Body of pancreas (tissue), 4 donors: Measurements from ENCODE around the gene ANKRD45. TPM values are rescaled to one million over a fixed set of nuclear protein-coding genes. Genes with fewer than 3 reads are reported as not detected.

ENCODE experiments used
- ATAC-seq: fragments of 150-250 bp; one replicate; pipeline ENCODE4 v1.9.1; 2016
- DNase-seq, 4 donors: peaks; one replicate each; pipeline ENCODE4 v3.0.0-alpha.2; 2019
- H3K27ac ChIP-seq, 4 donors: fragments of 200-600 bp; sonication (generic); 1 replicate in 3 of 4; 2 replicates in 1 of 4; pipeline versions ENCODE4 v1.5.1 to v1.6.1; 2016 to 2019; ENCODE audit warnings: mild to moderate bottlenecking in 1 of 4, mixed read lengths in 1 of 4, moderate library complexity in 1 of 4
- H3K27me3 ChIP-seq, 2 donors: fragments of 200-600 bp; sonication (generic); one replicate each; pipeline ENCODE4 v1.6.0; 2016; ENCODE audit warnings: mild to moderate bottlenecking in 1 of 2
- H3K36me3 ChIP-seq, 2 donors: fragments of 200-600 bp; sonication (generic); replicated peaks in 1 of 2; 2 replicates each; pipeline ENCODE4 v1.5.1; 2016; ENCODE audit warnings: low read depth in 2 of 2; ENCODE audit not compliant: insufficient read depth in 1 of 2
- H3K4me1 ChIP-seq: fragments of 200-600 bp; sonication (generic); one replicate; pipeline ENCODE4 v1.6.0; 2016
- H3K4me3 ChIP-seq, 2 donors: fragments of 200-600 bp; sonication (generic); 1 replicate in 1 of 2; 2 replicates in 1 of 2; pipeline ENCODE4 v1.5.1; 2016 to 2019
- H3K9me3 ChIP-seq, 3 donors: fragments of 200-600 bp; sonication (generic); 1 replicate in 2 of 3; 2 replicates in 1 of 3; pipeline ENCODE4 v1.5.1; 2016
- CTCF ChIP-seq, 7 experiments: fragments of 450-650 bp in 4 of 7; fragments of 200-600 bp in 3 of 7; sonication (generic) in 3 of 7; IDR thresholded peaks; one replicate each; pipeline ENCODE4 v1.5.1; 2016 to 2019; ENCODE audit warnings: antibody characterized with exemption in 7 of 7
- POLR2A ChIP-seq, 3 donors: fragments of 450-650 bp; IDR thresholded peaks; one replicate each; pipeline ENCODE4 v1.6.1; 2016; ENCODE audit warnings: antibody characterized with exemption in 3 of 3, mild to moderate bottlenecking in 2 of 3
- WGBS, 2 donors: methylation state at CpG; one replicate each; pipeline ENCODE4 v1.1.5; 2017; 5-methylcytosine and 5-hydroxymethylcytosine counted together
- intact Hi-C: fragments of 100-400 bp; cut with DNase I; formaldehyde crosslinking; loops from one replicate; pipeline ENCODE4 v1.15.1; 2023
- total RNA-seq, 2 donors: library from RNA; depleted of rRNA; stranded (reverse); fragments of >200 nt; gene quantifications; one replicate each; pipeline ENCODE4 v1.1.0, GENCODE V29; 2016

Gene ANKRD45
- total RNA-seq, 2 donors from 2014 or later = 0.26 TPM; not detected in 1

DNA sequence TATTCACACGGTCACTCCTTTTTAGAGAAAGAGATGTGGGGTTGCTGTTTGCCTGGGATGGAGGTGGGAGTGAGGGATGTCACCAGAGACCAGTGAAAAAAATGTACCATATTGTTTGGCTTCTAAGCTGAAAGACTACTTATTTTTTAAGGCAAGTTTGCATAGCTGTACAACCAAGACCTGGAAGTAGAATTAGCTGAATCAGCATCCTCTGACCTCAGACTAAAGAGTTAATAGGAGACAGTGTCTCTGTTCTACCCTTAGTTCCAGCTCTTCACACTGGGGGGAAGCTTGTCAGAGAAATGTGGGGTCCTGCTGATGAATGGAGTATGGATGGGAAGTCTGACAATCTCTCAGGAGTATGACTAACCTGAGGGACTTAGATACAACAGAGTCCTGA, 108.4 kb downstream of the ANKRD45 start:
- no peak for DNase-seq
- Histone ChIP-seq H3K36me3 (no peaks in the 10 kb centered on the region), H3K4me3 (no peak overlapping the region), H3K4me1 (no peaks in the 10 kb centered on the region), H3K27ac (no peak overlapping the region), H3K27me3 (no peaks in the 10 kb centered on the region), H3K9me3 (no peaks in the 10 kb centered on the region)
- WGBS, 2 donors = 45 to 52% methylated on average over 1 of the region's 1 CpG
- no peak for ATAC-seq
- TF ChIP-seq POLR2A (IDR thresholded peaks at IDR 0.05) = no peak
- TF ChIP-seq CTCF (IDR thresholded peaks at IDR 0.05) = no peak
- intact Hi-C loops = no loop called here

DNA sequence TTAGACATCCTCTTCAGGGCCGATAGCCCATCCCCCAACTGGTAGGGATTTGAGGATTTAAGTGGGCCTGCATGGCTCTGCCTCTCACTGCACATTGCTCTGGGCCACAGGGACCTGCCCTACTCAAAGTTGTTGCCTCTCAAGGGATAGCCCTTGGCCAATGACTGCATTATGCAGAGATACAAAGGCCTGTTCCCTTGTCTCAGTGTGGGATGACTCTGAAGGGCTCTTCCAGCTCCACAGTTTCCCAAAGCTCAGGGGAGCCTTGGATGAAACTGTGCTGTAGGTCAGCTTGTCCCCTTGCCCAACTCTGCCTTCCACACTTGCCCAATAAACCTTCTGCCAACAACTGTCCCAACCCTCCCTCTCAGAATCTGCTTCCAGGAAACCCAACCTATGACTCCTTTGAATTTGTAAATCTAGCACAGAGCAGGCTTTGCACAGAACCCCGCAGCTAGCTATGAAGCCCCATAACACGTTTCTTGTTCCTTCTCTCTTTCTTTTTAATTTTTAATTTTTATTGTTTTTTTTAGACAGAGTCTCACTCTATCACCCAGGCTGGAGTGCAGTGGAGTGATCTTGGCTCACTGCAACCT, 109.3 kb downstream of the ANKRD45 start:
- ATAC-seq (no peak), DNase-seq (no peak)
- Histone ChIP-seq H3K4me1 (no peaks in the 10 kb centered on the region), H3K27me3 (no peaks in the 10 kb centered on the region), H3K4me3 (no peak overlapping the region), H3K9me3 (no peaks in the 10 kb centered on the region), H3K36me3 (no peaks in the 10 kb centered on the region), H3K27ac (no peak overlapping the region)
- intact Hi-C loops = no loop called here
- whole genome bisulfite sequencing, 2 donors = 76 to 78% methylated on average over 3 of the region's 3 CpGs
- TF ChIP-seq POLR2A (IDR thresholded peaks at IDR 0.05) (no peak), CTCF (IDR thresholded peaks at IDR 0.05) (no peak)

Other genes starting within 250 kb of the ANKRD45 start
- gene PRDX6, start 192.5 kb downstream of the ANKRD45 start, total RNA-seq = 100 to 1,000 TPM in 1 of 2 donors, 10 to 100 TPM in 1; 64.1 to 222 TPM
- gene SLC9C2, start 66.8 kb downstream of the ANKRD45 start, total RNA-seq = not detected
- not detected for gene TEX50, start 34.5 kb downstream of the ANKRD45 start, total RNA-seq
- gene KLHL20, start 45.1 kb upstream of the ANKRD45 start, total RNA-seq = 10 to 100 TPM; 14.3 to 15.8 TPM
- gene DARS2, start 154.8 kb upstream of the ANKRD45 start, total RNA-seq = 10 to 100 TPM in 1 of 2 donors, 1 to 10 TPM in 1; 7.5 to 11.2 TPM
- 1 to 10 TPM in 1 of 2 donors, under 1 TPM in 1; 0.99 to 1.0 TPM for gene CENPL, start 155.0 kb upstream of the ANKRD45 start, total RNA-seq
- 100 to 1,000 TPM; 413 to 570 TPM for gene GAS5, start 198.1 kb upstream of the ANKRD45 start, total RNA-seq
- gene ZBTB37, start 198.5 kb upstream of the ANKRD45 start, total RNA-seq = 1 to 10 TPM; 6.2 to 6.6 TPM
- not detected for gene SERPINC1, start 247.5 kb upstream of the ANKRD45 start, total RNA-seq